MM.1S (cell line): ENCODE measurements around the gene POLD2.

Experiments used
- DNase-seq: peaks from one replicate; pipeline ENCODE4 v3.0.0-alpha.2; 2015
- H2AFZ ChIP-seq: fragments of 300-600 bp; sonication (generic); 2 replicates; pipeline ENCODE4 v1.6.0; 2016; ENCODE audit warnings: antibody characterized with exemption, low read length
- H3F3A ChIP-seq: fragments of 300-600 bp; sonication (generic); 2 replicates; pipeline ENCODE4 v1.6.1; 2016; ENCODE audit warnings: mild to moderate bottlenecking, antibody characterized with exemption, low read length, moderate library complexity, mixed read lengths; ENCODE audit not compliant: insufficient read depth
- H3K27ac ChIP-seq: fragments of 300-600 bp; sonication (generic); 2 replicates; pipeline ENCODE4 v1.5.1; 2016; ENCODE audit warnings: mild to moderate bottlenecking, low read length
- H3K27me3 ChIP-seq: fragments of 300-600 bp; sonication (generic); replicated peaks from 2 replicates; pipeline ENCODE4 v1.6.0; 2016; ENCODE audit warnings: low read length; ENCODE audit not compliant: insufficient read depth
- H3K36me3 ChIP-seq: fragments of 300-600 bp; sonication (generic); replicated peaks from 2 replicates; pipeline ENCODE4 v1.6.1; 2016; ENCODE audit warnings: mild to moderate bottlenecking, low read length, mixed read lengths; ENCODE audit not compliant: insufficient read depth
- H3K4me1 ChIP-seq: fragments of 300-600 bp; sonication (generic); 2 replicates; pipeline ENCODE4 v1.6.1; 2016; ENCODE audit warnings: low read length, mixed read lengths
- H3K4me2 ChIP-seq: fragments of 300-600 bp; sonication (generic); 2 replicates; pipeline ENCODE4 v1.6.0; 2016; ENCODE audit warnings: low read depth, low read length
- H3K4me3 ChIP-seq: fragments of 300-600 bp; sonication (generic); 2 replicates; pipeline ENCODE4 v1.5.1; 2016; ENCODE audit warnings: low read length, mixed read lengths
- H3K79me2 ChIP-seq: fragments of 300-600 bp; sonication (generic); 2 replicates; pipeline ENCODE4 v1.6.1; 2016; ENCODE audit warnings: mixed run types, low read length, mixed read lengths
- H3K9ac ChIP-seq: fragments of 300-600 bp; sonication (generic); 2 replicates; pipeline ENCODE4 v1.6.1; 2016; ENCODE audit warnings: low read length, mixed read lengths
- H3K9me2 ChIP-seq: fragments of 300-600 bp; sonication (generic); replicated peaks from 2 replicates; pipeline ENCODE4 v1.6.1; 2016; ENCODE audit warnings: mild to moderate bottlenecking, low read length, mixed read lengths; ENCODE audit not compliant: insufficient read depth
- H3K9me3 ChIP-seq: fragments of 300-600 bp; sonication (generic); replicated peaks from 2 replicates; pipeline ENCODE4 v1.6.1; 2016; ENCODE audit warnings: mild to moderate bottlenecking, low read length, mixed read lengths; ENCODE audit not compliant: insufficient read depth
- H4K20me1 ChIP-seq: fragments of 300-600 bp; sonication (generic); 2 replicates; pipeline ENCODE4 v1.6.1; 2016; ENCODE audit warnings: mild to moderate bottlenecking, low read length, moderate library complexity, mixed read lengths; ENCODE audit not compliant: insufficient read depth
- CTCF ChIP-seq: fragments of 300-600 bp; sonication (generic); IDR thresholded peaks from 2 replicates; pipeline ENCODE4 v1.5.1; 2016; ENCODE audit warnings: antibody characterized with exemption, low read length, mixed read lengths
- EZH2 ChIP-seq: fragments of 300-600 bp; sonication (generic); optimal IDR thresholded peaks from 2 replicates; pipeline ENCODE3; 2017; ENCODE audit warnings: low read depth, mild to moderate bottlenecking, antibody characterized with exemption, low read length, mixed read lengths
- EZH2phosphoT487 ChIP-seq: fragments of 300-600 bp; sonication (generic); IDR thresholded peaks from 2 replicates; pipeline ENCODE4 v1.6.1; 2018; ENCODE audit warnings: antibody characterized with exemption, low read length

POLD2 gene

DNA sequence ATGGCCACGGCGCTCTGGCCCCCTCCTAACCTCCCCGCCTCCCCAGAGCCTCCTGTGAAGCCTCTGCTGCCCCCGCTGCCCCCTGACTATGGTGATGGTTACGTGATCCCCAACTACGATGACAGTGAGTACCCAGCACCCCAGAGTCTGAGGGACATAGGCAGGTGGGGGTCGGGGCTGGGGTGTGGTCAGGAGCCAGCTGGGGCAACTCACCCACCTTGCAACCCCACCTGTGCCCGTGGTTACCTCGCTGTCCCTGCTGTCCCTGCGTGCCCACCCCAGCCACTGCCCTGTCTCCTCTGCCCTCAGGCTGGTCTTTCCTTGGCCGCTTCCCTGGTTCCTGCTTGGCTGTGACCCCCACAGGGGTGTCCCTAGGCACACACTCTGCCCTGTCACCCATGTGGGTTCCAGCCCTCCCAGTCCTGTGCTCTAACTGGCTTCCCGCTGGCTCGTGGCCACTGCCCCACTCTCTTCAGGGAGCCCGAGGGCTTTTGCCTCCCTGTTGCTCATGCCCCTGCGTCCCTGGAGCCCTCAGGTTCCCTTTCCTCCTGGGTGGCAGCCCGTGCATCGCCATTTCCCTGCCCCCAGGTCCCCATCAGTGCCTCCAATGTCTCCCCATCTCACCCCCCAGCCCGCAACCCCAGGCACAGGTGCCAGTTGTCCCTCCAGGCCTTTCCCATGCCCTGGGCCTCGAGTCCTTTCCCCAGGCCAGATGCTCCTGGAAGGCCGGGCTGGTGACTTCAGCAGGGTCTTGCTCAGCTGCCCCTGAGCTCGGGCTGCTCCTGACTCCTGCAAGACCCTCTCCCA is 15.2 kb downstream of the POLD2 start:
- Histone ChIP-seq H4K20me1 (no peaks in the 10 kb centered on the region), H3K4me3 (no peak overlapping the region), H3K27ac (no peak overlapping the region), H3K4me2 (no peak overlapping the region), H3K4me1 (no peaks in the 10 kb centered on the region), H3K27me3 (peaks cover 14% of the 10 kb centered on the region), H3F3A (no peaks in the 10 kb centered on the region), H3K9me2 (no peaks in the 10 kb centered on the region), H3K79me2 (no peaks in the 10 kb centered on the region), H3K9me3 (no peaks in the 10 kb centered on the region), H3K9ac (no peak overlapping the region), H3K36me3 (no peaks in the 10 kb centered on the region), H2AFZ (no peak overlapping the region)
- TF ChIP-seq EZH2phosphoT487 (no peak), CTCF (no peak), EZH2 (no peak)
- DNase-seq: no peak

- Histone ChIP-seq H3K79me2 (no peaks in the 10 kb centered on the region), H4K20me1 (no peaks in the 10 kb centered on the region), H3K9ac (no peak overlapping the region), H3K9me3 (no peaks in the 10 kb centered on the region), H3K9me2 (no peaks in the 10 kb centered on the region), H3K4me2 (no peak overlapping the region), H3K36me3 (no peaks in the 10 kb centered on the region), H2AFZ (no peak overlapping the region), H3K27ac (no peak overlapping the region), H3K4me3 (no peak overlapping the region), H3K4me1 (no peaks in the 10 kb centered on the region), H3F3A (no peaks in the 10 kb centered on the region), H3K27me3 (peaks cover 14% of the 10 kb centered on the region)
- DNase-seq: no peak
- TF ChIP-seq CTCF (no peak), EZH2phosphoT487 (no peak), EZH2 (no peak)
Observed at GRCh38 chr7:44107116-44107960, 16.0 kb downstream of the POLD2 start.

- H3K9ac ChIP-seq: no peak overlapping the region
- H3K27ac ChIP-seq: no peak overlapping the region
- no peaks in the 10 kb centered on the region for H3K9me3 ChIP-seq
- peaks cover 14% of the 10 kb centered on the region for H3K27me3 ChIP-seq
- TF ChIP-seq EZH2phosphoT487 (no peak), CTCF (no peak), EZH2 (no peak)
- no peaks in the 10 kb centered on the region for H4K20me1 ChIP-seq
- no peaks in the 10 kb centered on the region for H3K4me1 ChIP-seq
- no peaks in the 10 kb centered on the region for H3K36me3 ChIP-seq
- no peaks in the 10 kb centered on the region for H3K79me2 ChIP-seq
- no peak overlapping the region for H3K4me2 ChIP-seq
- H3F3A ChIP-seq: no peaks in the 10 kb centered on the region
- no peaks in the 10 kb centered on the region for H3K9me2 ChIP-seq
- H3K4me3 ChIP-seq: no peak overlapping the region
- H2AFZ ChIP-seq: no peak overlapping the region
- no peak for DNase-seq
Observed at GRCh38 chr7:44106311-44107065, 16.9 kb downstream of the POLD2 start.
